GM12875 (cell line): Measurements from ENCODE around the gene ADGRA1.

Experiments
- H3K4me3 ChIP-seq: one replicate; pipeline ENCODE4 v1.5.1; 2011; ENCODE audit warnings: low read depth, low read length, control low read depth
- TF ChIP-seq, protein P1 (sequence below): IDR thresholded peaks from 2 replicates; pipeline ENCODE4 v1.5.1; 2011; ENCODE audit warnings: low read depth, mild to moderate bottlenecking, control low read depth, inconsistent platforms, low read length, moderate library complexity, borderline replicate concordance; ENCODE audit not compliant: insufficient read depth

The ADGRA1 gene

GRCh38 chr10:133070405-133070804 is 17.3 kb upstream of the ADGRA1 start:
- no peak overlapping the region for H3K4me3 ChIP-seq
- TF ChIP-seq, protein P1, sequence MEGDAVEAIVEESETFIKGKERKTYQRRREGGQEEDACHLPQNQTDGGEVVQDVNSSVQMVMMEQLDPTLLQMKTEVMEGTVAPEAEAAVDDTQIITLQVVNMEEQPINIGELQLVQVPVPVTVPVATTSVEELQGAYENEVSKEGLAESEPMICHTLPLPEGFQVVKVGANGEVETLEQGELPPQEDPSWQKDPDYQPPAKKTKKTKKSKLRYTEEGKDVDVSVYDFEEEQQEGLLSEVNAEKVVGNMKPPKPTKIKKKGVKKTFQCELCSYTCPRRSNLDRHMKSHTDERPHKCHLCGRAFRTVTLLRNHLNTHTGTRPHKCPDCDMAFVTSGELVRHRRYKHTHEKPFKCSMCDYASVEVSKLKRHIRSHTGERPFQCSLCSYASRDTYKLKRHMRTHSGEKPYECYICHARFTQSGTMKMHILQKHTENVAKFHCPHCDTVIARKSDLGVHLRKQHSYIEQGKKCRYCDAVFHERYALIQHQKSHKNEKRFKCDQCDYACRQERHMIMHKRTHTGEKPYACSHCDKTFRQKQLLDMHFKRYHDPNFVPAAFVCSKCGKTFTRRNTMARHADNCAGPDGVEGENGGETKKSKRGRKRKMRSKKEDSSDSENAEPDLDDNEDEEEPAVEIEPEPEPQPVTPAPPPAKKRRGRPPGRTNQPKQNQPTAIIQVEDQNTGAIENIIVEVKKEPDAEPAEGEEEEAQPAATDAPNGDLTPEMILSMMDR: no peak

DNA sequence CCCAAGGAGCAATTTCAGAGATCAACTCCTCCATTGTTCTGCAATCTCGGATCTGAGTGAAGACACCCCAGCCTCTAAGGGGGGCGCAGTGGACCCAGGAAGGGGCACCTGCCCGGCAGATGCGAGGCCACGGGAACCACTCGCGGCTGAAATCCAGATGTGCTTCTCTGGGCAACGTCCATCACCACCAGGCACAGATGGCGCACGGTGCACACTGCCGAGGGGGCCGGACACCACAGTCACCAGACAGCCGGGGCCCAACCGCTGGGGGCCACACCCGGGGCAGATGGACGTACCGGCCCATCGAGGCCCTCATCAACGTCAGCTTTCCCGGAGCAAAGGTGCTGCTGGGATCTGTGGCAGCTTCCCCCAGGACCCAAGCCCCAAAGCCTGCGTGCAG is 16.9 kb upstream of the ADGRA1 start:
- H3K4me3 ChIP-seq: no peak overlapping the region
- TF ChIP-seq, protein P1: no peak

DNA sequence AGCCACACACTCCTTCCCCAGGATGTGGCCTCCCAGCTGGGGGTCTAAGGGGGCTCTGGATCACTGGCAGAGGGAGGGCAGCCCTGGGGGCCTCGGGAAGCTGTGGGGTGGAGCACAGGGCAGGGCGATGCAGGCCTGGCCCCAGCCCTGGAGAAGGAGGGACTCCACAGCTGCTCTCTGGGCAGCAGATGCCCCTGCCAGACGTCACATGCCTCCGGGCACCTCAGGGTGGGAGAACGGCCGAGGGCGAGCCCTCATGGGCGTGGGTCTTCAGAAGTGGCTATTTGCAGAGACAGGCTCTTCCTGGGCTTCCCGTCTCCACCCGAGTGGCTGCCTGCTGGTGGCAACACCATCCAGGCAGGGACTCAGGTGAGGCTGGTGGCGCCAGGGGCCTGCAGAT is 16.0 kb upstream of the ADGRA1 start:
- TF ChIP-seq, protein P1: no peak
- H3K4me3 ChIP-seq: no peak overlapping the region

DNA sequence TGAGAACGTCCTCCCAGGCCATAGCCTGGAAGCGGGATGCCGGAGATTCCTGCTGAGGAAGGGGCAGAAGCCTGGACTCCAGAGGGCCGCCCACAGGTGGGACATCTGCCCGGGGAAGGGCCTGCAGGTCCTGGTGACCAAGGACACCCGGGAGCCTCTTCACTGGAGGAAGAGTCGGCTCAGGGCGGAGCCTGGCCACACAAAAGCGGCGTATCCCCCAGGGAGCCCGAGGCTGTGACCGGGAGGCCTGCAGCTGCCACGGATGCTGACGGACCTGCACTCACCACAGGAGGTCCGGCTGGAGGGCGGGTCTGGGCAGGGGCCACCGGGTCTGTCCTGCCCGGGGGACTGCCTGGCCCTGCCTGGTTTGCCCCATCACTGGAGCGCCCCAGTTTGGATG is 15.5 kb upstream of the ADGRA1 start:
- TF ChIP-seq, protein P1: no peak
- H3K4me3 ChIP-seq: no peak overlapping the region

DNA sequence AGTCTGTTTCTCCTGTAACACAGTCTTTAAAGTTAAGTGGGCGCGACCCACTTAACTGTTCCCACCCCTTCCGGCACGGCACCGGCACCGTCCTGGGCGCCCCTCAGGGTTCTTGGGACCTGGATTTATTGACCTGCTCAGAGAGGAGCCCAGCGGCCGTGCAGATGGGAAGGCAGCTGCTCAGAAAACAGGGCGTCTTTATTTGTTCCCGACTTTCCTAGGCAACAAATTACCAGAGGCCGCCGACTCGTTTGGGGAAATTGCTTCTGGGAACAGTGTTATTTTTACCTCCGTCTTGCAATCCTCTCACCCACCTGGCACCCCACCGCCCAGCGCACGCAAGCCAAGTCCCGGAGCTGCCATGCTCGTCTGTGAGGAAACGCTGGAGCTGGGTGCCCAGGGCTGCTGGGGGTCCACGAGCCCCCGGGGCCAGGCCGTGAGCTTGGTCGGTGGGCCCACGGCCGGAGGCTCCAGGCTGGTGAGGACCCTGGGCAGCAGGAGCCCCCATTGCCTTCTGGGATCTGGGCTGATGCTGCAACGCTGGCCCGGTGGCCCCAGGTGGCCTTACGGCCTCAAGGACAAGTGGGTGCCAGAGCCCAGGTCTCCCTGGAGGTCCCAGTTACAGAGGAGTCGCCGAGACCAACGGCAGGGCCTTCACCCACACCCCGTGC is 14.9 kb upstream of the ADGRA1 start:
- H3K4me3 ChIP-seq: no peak overlapping the region
- TF ChIP-seq, protein P1: no peak

DNA sequence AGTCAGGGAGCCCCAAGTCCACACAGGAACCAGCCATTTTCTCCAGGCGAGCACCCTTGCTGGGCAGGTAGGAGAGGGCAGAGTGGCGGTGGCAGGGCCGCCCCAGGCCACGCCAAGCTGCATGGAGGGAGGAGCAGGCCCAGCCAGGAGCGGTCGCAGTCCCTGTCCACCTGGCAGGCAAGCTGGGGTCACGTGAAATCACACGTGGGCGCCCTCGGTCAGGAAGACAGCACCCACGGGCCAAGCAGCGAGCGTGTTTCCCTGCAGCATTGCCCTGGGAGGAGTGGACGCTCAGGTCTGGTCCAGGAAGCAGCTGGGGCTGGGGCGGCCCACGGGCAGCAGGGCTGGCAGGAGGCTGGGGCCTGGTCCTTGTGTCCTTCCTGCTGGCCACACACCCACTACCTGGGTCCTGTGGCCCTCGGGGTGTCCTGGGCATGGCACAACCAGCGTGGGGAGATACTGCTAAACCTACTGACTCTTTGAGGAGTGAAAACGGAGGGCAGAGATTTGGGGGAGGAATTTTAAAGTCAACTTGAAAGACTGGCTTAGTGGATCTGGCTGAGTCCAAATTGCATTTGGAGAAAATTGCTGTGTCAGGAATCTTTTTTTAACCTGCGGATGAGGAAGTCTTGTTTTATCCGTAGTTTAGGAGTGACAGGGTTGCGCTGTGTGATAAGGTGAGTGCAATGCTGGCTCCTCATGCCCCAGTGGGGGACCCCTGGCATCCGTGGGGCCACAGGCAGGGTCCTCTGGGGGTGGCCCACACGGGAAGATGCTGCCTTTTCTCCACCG is 12.2 kb upstream of the ADGRA1 start:
- H3K4me3 ChIP-seq: no peak overlapping the region
- TF ChIP-seq, protein P1: no peak
